ENCODE measurements around the gene MAPKAPK2.

The MAPKAPK2 gene

GRCh38 chr1:206716159-206716869 lies 31.6 kb downstream of the MAPKAPK2 start:
- Histone ChIP-seq H3K9me3 (ENCODE audit: insufficient read depth, low read depth, low read length) (no peaks in the 10 kb centered on the region), H3K9ac (ENCODE audit: low read depth, low read length) (no peak overlapping the region), H3K36me3 (ENCODE audit: insufficient read depth, low read depth, low read length) (no peaks in the 10 kb centered on the region), H3K27ac (ENCODE audit: low read length) (no peak overlapping the region), H3K4me1 (ENCODE audit: insufficient read depth, low read length) (no peaks in the 10 kb centered on the region), H3K27me3 (ENCODE audit: insufficient read depth, low read length) (no peaks in the 10 kb centered on the region), H3K4me3 (ENCODE audit: low read length) (no peak overlapping the region)

- Histone ChIP-seq H3K4me1 (ENCODE audit: insufficient read depth, low read length) (no peaks in the 10 kb centered on the region), H3K27me3 (ENCODE audit: insufficient read depth, low read length) (no peaks in the 10 kb centered on the region), H3K36me3 (ENCODE audit: insufficient read depth, low read depth, low read length) (no peaks in the 10 kb centered on the region), H3K27ac (ENCODE audit: low read length) (no peak overlapping the region), H3K4me3 (ENCODE audit: low read length) (no peak overlapping the region), H3K9me3 (ENCODE audit: insufficient read depth, low read depth, low read length) (no peaks in the 10 kb centered on the region), H3K9ac (ENCODE audit: low read depth, low read length) (no peak overlapping the region)
These were observed 32.4 kb downstream of the MAPKAPK2 start for GRCh38 chr1:206716870-206717673.

GRCh38 chr1:206717674-206717989 lies 32.9 kb downstream of the MAPKAPK2 start:
- H3K9me3 ChIP-seq (ENCODE audit: insufficient read depth, low read depth, low read length): no peaks in the 10 kb centered on the region
- no peaks in the 10 kb centered on the region for H3K27me3 ChIP-seq (ENCODE audit: insufficient read depth, low read length)
- no peaks in the 10 kb centered on the region for H3K4me1 ChIP-seq (ENCODE audit: insufficient read depth, low read length)
- H3K4me3 ChIP-seq (ENCODE audit: low read length): no peak overlapping the region
- no peak overlapping the region for H3K9ac ChIP-seq (ENCODE audit: low read depth, low read length)
- H3K27ac ChIP-seq (ENCODE audit: low read length): no peak overlapping the region
- no peaks in the 10 kb centered on the region for H3K36me3 ChIP-seq (ENCODE audit: insufficient read depth, low read depth, low read length)

GRCh38 chr1:206719169-206719839 lies 34.6 kb downstream of the MAPKAPK2 start:
- Histone ChIP-seq H3K9me3 (ENCODE audit: insufficient read depth, low read depth, low read length) (no peaks in the 10 kb centered on the region), H3K4me1 (ENCODE audit: insufficient read depth, low read length) (peaks cover 15% of the 10 kb centered on the region), H3K36me3 (ENCODE audit: insufficient read depth, low read depth, low read length) (no peaks in the 10 kb centered on the region), H3K4me3 (ENCODE audit: low read length) (no peak overlapping the region), H3K27me3 (ENCODE audit: insufficient read depth, low read length) (no peaks in the 10 kb centered on the region), H3K27ac (ENCODE audit: low read length) (no peak overlapping the region), H3K9ac (ENCODE audit: low read depth, low read length) (no peak overlapping the region)

GRCh38 chr1:206721454-206721853 lies 36.7 kb downstream of the MAPKAPK2 start:
- Histone ChIP-seq H3K4me1 (ENCODE audit: insufficient read depth, low read length) (peaks cover 16% of the 10 kb centered on the region), H3K27me3 (ENCODE audit: insufficient read depth, low read length) (no peaks in the 10 kb centered on the region)

GRCh38 chr1:206722751-206723461 lies 38.2 kb downstream of the MAPKAPK2 start:
- H3K9ac ChIP-seq (ENCODE audit: low read depth, low read length): no peak overlapping the region
- H3K27me3 ChIP-seq (ENCODE audit: insufficient read depth, low read length): no peaks in the 10 kb centered on the region
- no peaks in the 10 kb centered on the region for H3K36me3 ChIP-seq (ENCODE audit: insufficient read depth, low read depth, low read length)
- no peaks in the 10 kb centered on the region for H3K9me3 ChIP-seq (ENCODE audit: insufficient read depth, low read depth, low read length)
- no peak overlapping the region for H3K27ac ChIP-seq (ENCODE audit: low read length)
- H3K4me1 ChIP-seq (ENCODE audit: insufficient read depth, low read length): peaks cover 16% of the 10 kb centered on the region
- no peak overlapping the region for H3K4me3 ChIP-seq (ENCODE audit: low read length)

More at GRCh38 chr1:206721454-206721853, 36.7 kb downstream of the MAPKAPK2 start:
- H3K27ac ChIP-seq (ENCODE audit: low read length): no peak overlapping the region
- H3K9me3 ChIP-seq (ENCODE audit: insufficient read depth, low read depth, low read length): no peaks in the 10 kb centered on the region
- H3K9ac ChIP-seq (ENCODE audit: low read depth, low read length): no peak overlapping the region
- H3K36me3 ChIP-seq (ENCODE audit: insufficient read depth, low read depth, low read length): no peaks in the 10 kb centered on the region
- H3K4me3 ChIP-seq (ENCODE audit: low read length): no peak overlapping the region

GRCh38 chr1:206723462-206723804 lies 38.7 kb downstream of the MAPKAPK2 start:
- peaks cover 16% of the 10 kb centered on the region for H3K4me1 ChIP-seq (ENCODE audit: insufficient read depth, low read length)
- H3K27ac ChIP-seq (ENCODE audit: low read length): no peak overlapping the region
- H3K27me3 ChIP-seq (ENCODE audit: insufficient read depth, low read length): no peaks in the 10 kb centered on the region
- H3K9me3 ChIP-seq (ENCODE audit: insufficient read depth, low read depth, low read length): no peaks in the 10 kb centered on the region
- H3K4me3 ChIP-seq (ENCODE audit: low read length): no peak overlapping the region
- H3K9ac ChIP-seq (ENCODE audit: low read depth, low read length): no peak overlapping the region
- H3K36me3 ChIP-seq (ENCODE audit: insufficient read depth, low read depth, low read length): no peaks in the 10 kb centered on the region

- Histone ChIP-seq H3K36me3 (ENCODE audit: insufficient read depth, low read depth, low read length) (no peaks in the 10 kb centered on the region), H3K4me3 (ENCODE audit: low read length) (no peak overlapping the region), H3K4me1 (ENCODE audit: insufficient read depth, low read length) (peaks cover 16% of the 10 kb centered on the region), H3K27ac (ENCODE audit: low read length) (no peak overlapping the region), H3K9ac (ENCODE audit: low read depth, low read length) (no peak overlapping the region), H3K9me3 (ENCODE audit: insufficient read depth, low read depth, low read length) (no peaks in the 10 kb centered on the region), H3K27me3 (ENCODE audit: insufficient read depth, low read length) (no peaks in the 10 kb centered on the region)
These were observed 39.2 kb downstream of the MAPKAPK2 start for GRCh38 chr1:206723805-206724472.

GRCh38 chr1:206725109-206725963 lies 40.6 kb downstream of the MAPKAPK2 start:
- H3K4me1 ChIP-seq (ENCODE audit: insufficient read depth, low read length): peaks cover 16% of the 10 kb centered on the region
- no peak overlapping the region for H3K4me3 ChIP-seq (ENCODE audit: low read length)

GRCh38 chr1:206727981-206728696 lies 43.4 kb downstream of the MAPKAPK2 start:
- H3K4me1 ChIP-seq (ENCODE audit: insufficient read depth, low read length): peaks cover 12% of the 10 kb centered on the region
- peaks cover 37% of the 10 kb centered on the region for H3K36me3 ChIP-seq (ENCODE audit: insufficient read depth, low read depth, low read length)
- H3K9me3 ChIP-seq (ENCODE audit: insufficient read depth, low read depth, low read length): no peaks in the 10 kb centered on the region
- no peaks in the 10 kb centered on the region for H3K27me3 ChIP-seq (ENCODE audit: insufficient read depth, low read length)
- H3K9ac ChIP-seq (ENCODE audit: low read depth, low read length): no peak overlapping the region
- no peak overlapping the region for H3K4me3 ChIP-seq (ENCODE audit: low read length)
- H3K27ac ChIP-seq (ENCODE audit: low read length): no peak overlapping the region

More at GRCh38 chr1:206725109-206725963, 40.6 kb downstream of the MAPKAPK2 start:
- Histone ChIP-seq H3K9me3 (ENCODE audit: insufficient read depth, low read depth, low read length) (no peaks in the 10 kb centered on the region), H3K9ac (ENCODE audit: low read depth, low read length) (no peak overlapping the region), H3K27me3 (ENCODE audit: insufficient read depth, low read length) (no peaks in the 10 kb centered on the region), H3K36me3 (ENCODE audit: insufficient read depth, low read depth, low read length) (peaks cover 12% of the 10 kb centered on the region), H3K27ac (ENCODE audit: low read length) (no peak overlapping the region)
